T-helper 2 cell treated with Interferon-gamma antibody and Interleukin-4, amounts not matched to agents 5 μg/mL and 100 μg/mL, for 36 hours (primary cell): Measurements from ENCODE around the gene SMIM27.
"Not testable (repeated sequence)": the region's sequence is repeated elsewhere in the genome, so short reads cannot be mapped to it uniquely, and the experiment has no call there.

Experiments used
- DNase-seq: peaks from one replicate; pipeline ENCODE4 v3.0.0; 2021; ENCODE audit warnings: low spot score
- H3K27ac Mint-ChIP-seq: one replicate; pipeline ENCODE4 v1.8.0; 2021; ENCODE audit warnings: mild to moderate bottlenecking, mixed read lengths
- H3K27me3 Mint-ChIP-seq: one replicate; pipeline ENCODE4 v1.8.0; 2021; ENCODE audit warnings: low read depth, mixed read lengths
- H3K36me3 Mint-ChIP-seq: one replicate; pipeline ENCODE4 v1.8.0; 2021; ENCODE audit warnings: low read depth, mixed read lengths
- H3K4me1 Mint-ChIP-seq: one replicate; pipeline ENCODE4 v1.8.0; 2021; ENCODE audit warnings: low read depth, mixed read lengths
- H3K4me3 Mint-ChIP-seq: one replicate; pipeline ENCODE4 v1.8.0; 2022; ENCODE audit warnings: mild to moderate bottlenecking, moderate library complexity, mixed read lengths
- H3K9me3 Mint-ChIP-seq: one replicate; pipeline ENCODE4 v1.8.0; 2021; ENCODE audit warnings: mixed read lengths

The SMIM27 gene

GRCh38 chr9:32552172-32552872 lies at the start of gene SMIM27, which contains the start of gene TOPORS:
TSS of gene SMIM27 (plus strand) at chr9:32552327. CDS start at chr9:32552435, 108 bp downstream.
TSS of gene TOPORS (minus strand) at chr9:32552586. CDS start at chr9:32552436, 150 bp downstream.
- peak; percentile 87 for DNase-seq
- Mint-ChIP-seq H3K27ac (peak within 1 kb of the TSS; percentile 98), H3K27me3 (no peaks in the 10 kb centered on the region), H3K4me1 (peaks cover 24% of the 10 kb centered on the region), H3K4me3 (peak within 1 kb of the TSS; percentile 100), H3K9me3 (no peaks in the 10 kb centered on the region), H3K36me3 (peaks cover 18% of the 10 kb centered on the region)

- peaks cover 21% of the 10 kb centered on the region for H3K36me3 Mint-ChIP-seq
- H3K27me3 Mint-ChIP-seq = no peaks in the 10 kb centered on the region
These were observed 49.7 kb upstream of the SMIM27 start for GRCh38 chr9:32502464-32502863.

GRCh38 chr9:32503008-32503407 lies 49.1 kb upstream of the SMIM27 start:
- no peaks in the 10 kb centered on the region for H3K9me3 Mint-ChIP-seq
- peaks cover 17% of the 10 kb centered on the region for H3K36me3 Mint-ChIP-seq
- H3K27ac Mint-ChIP-seq = no peak overlapping the region
- no peak for DNase-seq
- no peak overlapping the region for H3K4me3 Mint-ChIP-seq
- no peaks in the 10 kb centered on the region for H3K27me3 Mint-ChIP-seq
- H3K4me1 Mint-ChIP-seq = no peaks in the 10 kb centered on the region

More at GRCh38 chr9:32502464-32502863, 49.7 kb upstream of the SMIM27 start:
- no peaks in the 10 kb centered on the region for H3K4me1 Mint-ChIP-seq
- H3K27ac Mint-ChIP-seq = no peak overlapping the region
- no peaks in the 10 kb centered on the region for H3K9me3 Mint-ChIP-seq
- H3K4me3 Mint-ChIP-seq = no peak overlapping the region
- DNase-seq = no peak

- Mint-ChIP-seq H3K27ac (no peak overlapping the region), H3K27me3 (no peaks in the 10 kb centered on the region), H3K36me3 (peaks cover 9% of the 10 kb centered on the region), H3K4me3 (no peak overlapping the region), H3K9me3 (peaks cover 7% of the 10 kb centered on the region), H3K4me1 (peaks cover 9% of the 10 kb centered on the region)
- no peak for DNase-seq
These were observed 43.4 kb upstream of the SMIM27 start for GRCh38 chr9:32508728-32509127.

GRCh38 chr9:32516241-32516640 lies 35.9 kb upstream of the SMIM27 start:
- Mint-ChIP-seq H3K36me3 (peaks cover 42% of the 10 kb centered on the region), H3K4me1 (peaks cover 9% of the 10 kb centered on the region), H3K4me3 (no peak overlapping the region), H3K9me3 (peaks cover 19% of the 10 kb centered on the region), H3K27ac (no peak overlapping the region), H3K27me3 (no peaks in the 10 kb centered on the region)
- no peak for DNase-seq

- Mint-ChIP-seq H3K36me3 (peaks cover 57% of the 10 kb centered on the region), H3K4me1 (peaks cover 7% of the 10 kb centered on the region)
These were observed 33.9 kb upstream of the SMIM27 start for GRCh38 chr9:32518276-32518675.

GRCh38 chr9:32523910-32524309 lies 28.2 kb upstream of the SMIM27 start:
- no peaks in the 10 kb centered on the region for H3K27me3 Mint-ChIP-seq
- H3K9me3 Mint-ChIP-seq = peaks cover 5% of the 10 kb centered on the region
- peaks cover 29% of the 10 kb centered on the region for H3K4me1 Mint-ChIP-seq
- no peak for DNase-seq
- peak overlapping the region; percentile 24 for H3K27ac Mint-ChIP-seq
- peak overlapping the region; percentile 92 for H3K4me3 Mint-ChIP-seq
- H3K36me3 Mint-ChIP-seq = peaks cover 36% of the 10 kb centered on the region

More at GRCh38 chr9:32518276-32518675, 33.9 kb upstream of the SMIM27 start:
- DNase-seq = no peak
- Mint-ChIP-seq H3K4me3 (no peak overlapping the region), H3K27me3 (no peaks in the 10 kb centered on the region), H3K27ac (no peak overlapping the region), H3K9me3 (peaks cover 21% of the 10 kb centered on the region)

- H3K9me3 Mint-ChIP-seq, DNase-seq, H3K27ac Mint-ChIP-seq, H3K27me3 Mint-ChIP-seq: not testable (repeated sequence)
- H3K4me1 Mint-ChIP-seq = peaks cover 29% of the 10 kb centered on the region
- H3K36me3 Mint-ChIP-seq = peaks cover 35% of the 10 kb centered on the region
- peak overlapping the region; percentile 92 for H3K4me3 Mint-ChIP-seq
These were observed 27.6 kb upstream of the SMIM27 start for GRCh38 chr9:32524558-32524891.

GRCh38 chr9:32524892-32525708 lies 27.0 kb upstream of the SMIM27 start:
- H3K4me1 Mint-ChIP-seq = peaks cover 29% of the 10 kb centered on the region
- peaks cover 35% of the 10 kb centered on the region for H3K36me3 Mint-ChIP-seq
- H3K9me3 Mint-ChIP-seq = peaks cover 5% of the 10 kb centered on the region
- H3K27me3 Mint-ChIP-seq = no peaks in the 10 kb centered on the region
- peak overlapping the region; percentile 92 for H3K4me3 Mint-ChIP-seq
- H3K27ac Mint-ChIP-seq = peak overlapping the region; percentile 89
- peak; percentile 7 for DNase-seq

- Mint-ChIP-seq H3K4me1 (peaks cover 29% of the 10 kb centered on the region), H3K27ac (peak overlapping the region; percentile 89), H3K4me3 (peak overlapping the region; percentile 92), H3K27me3 (no peaks in the 10 kb centered on the region), H3K36me3 (peaks cover 33% of the 10 kb centered on the region), H3K9me3 (peaks cover 5% of the 10 kb centered on the region)
- no peak for DNase-seq
These were observed 26.5 kb upstream of the SMIM27 start for GRCh38 chr9:32525709-32526030.

GRCh38 chr9:32526041-32526706 lies 26.0 kb upstream of the SMIM27 start, which contains the start of gene RIGI:
TSS of gene RIGI (minus strand) at chr9:32526196. CDS start at chr9:32526166, 30 bp downstream.
- Mint-ChIP-seq H3K27me3 (no peaks in the 10 kb centered on the region), H3K27ac (peak within 1 kb of the TSS; percentile 89), H3K36me3 (peaks cover 32% of the 10 kb centered on the region), H3K4me1 (peaks cover 29% of the 10 kb centered on the region), H3K4me3 (peak within 1 kb of the TSS; percentile 92), H3K9me3 (peaks cover 5% of the 10 kb centered on the region)
- DNase-seq = peak; percentile 74

GRCh38 chr9:32526707-32527048 lies 25.4 kb upstream of the SMIM27 start:
- Mint-ChIP-seq H3K4me1 (peaks cover 29% of the 10 kb centered on the region), H3K36me3 (peaks cover 27% of the 10 kb centered on the region), H3K9me3 (peaks cover 5% of the 10 kb centered on the region), H3K27ac (peak overlapping the region; percentile 89), H3K4me3 (peak overlapping the region; percentile 92), H3K27me3 (no peaks in the 10 kb centered on the region)
- DNase-seq = no peak

GRCh38 chr9:32533336-32533735 lies 18.8 kb upstream of the SMIM27 start:
- H3K4me1 Mint-ChIP-seq = no peaks in the 10 kb centered on the region
- no peaks in the 10 kb centered on the region for H3K27me3 Mint-ChIP-seq
- no peak overlapping the region for H3K27ac Mint-ChIP-seq
- H3K4me3 Mint-ChIP-seq = no peak overlapping the region
- H3K9me3 Mint-ChIP-seq = no peaks in the 10 kb centered on the region
- no peak for DNase-seq
- H3K36me3 Mint-ChIP-seq = peaks cover 2% of the 10 kb centered on the region

- DNase-seq = no peak
- Mint-ChIP-seq H3K9me3 (no peaks in the 10 kb centered on the region), H3K4me3 (no peak overlapping the region), H3K36me3 (peaks cover 2% of the 10 kb centered on the region), H3K4me1 (no peaks in the 10 kb centered on the region), H3K27ac (no peak overlapping the region), H3K27me3 (no peaks in the 10 kb centered on the region)
These were observed 18.3 kb upstream of the SMIM27 start for GRCh38 chr9:32533816-32534215.
